Lower leg skin (tissue), 3 donors: ENCODE results near the gene STIL.

ENCODE experiments used
- POLR2A ChIP-seq, 2 donors: fragments of 450-650 bp; IDR thresholded peaks; one replicate each; pipeline ENCODE4 v1.6.1; 2016 to 2017; ENCODE audit warnings: antibody characterized with exemption in 2 of 2, mild to moderate bottlenecking in 1 of 2, moderate library complexity in 1 of 2
- TF ChIP-seq, protein P1 (sequence below), 3 donors: fragments of 450-650 bp; IDR thresholded peaks; one replicate each; pipeline ENCODE4 v1.5.1; 2016; ENCODE audit warnings: antibody characterized with exemption in 3 of 3, mild to moderate bottlenecking in 3 of 3, moderate library complexity in 2 of 3

DNA sequence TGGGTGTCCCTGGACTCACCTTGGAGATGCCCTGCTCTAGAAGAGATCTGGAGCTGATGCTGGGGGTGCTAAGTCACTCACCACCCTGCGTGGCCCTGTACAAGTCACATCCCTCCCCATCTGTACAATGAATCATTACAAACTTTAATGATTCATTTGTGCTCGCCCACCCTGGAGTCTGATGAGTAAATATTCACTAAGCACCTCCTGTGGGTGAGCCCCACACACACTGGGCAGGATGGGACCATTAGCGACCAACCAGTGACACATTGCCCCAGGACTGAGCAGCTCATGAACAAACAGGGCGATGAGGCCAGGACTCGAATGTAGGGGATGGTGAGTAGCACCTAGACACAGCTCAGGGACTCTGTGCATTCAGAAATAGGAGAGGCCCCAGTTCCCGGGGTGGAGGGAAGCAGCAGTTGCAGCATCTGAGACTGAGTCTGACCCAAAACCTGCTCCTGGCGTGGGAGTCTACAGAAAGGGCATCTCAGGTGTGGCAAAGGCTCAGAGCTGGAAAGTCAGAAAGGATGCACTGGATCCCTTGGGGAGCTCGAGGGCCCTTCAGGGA is 106.1 kb downstream of the STIL start:
- TF ChIP-seq, protein P1, sequence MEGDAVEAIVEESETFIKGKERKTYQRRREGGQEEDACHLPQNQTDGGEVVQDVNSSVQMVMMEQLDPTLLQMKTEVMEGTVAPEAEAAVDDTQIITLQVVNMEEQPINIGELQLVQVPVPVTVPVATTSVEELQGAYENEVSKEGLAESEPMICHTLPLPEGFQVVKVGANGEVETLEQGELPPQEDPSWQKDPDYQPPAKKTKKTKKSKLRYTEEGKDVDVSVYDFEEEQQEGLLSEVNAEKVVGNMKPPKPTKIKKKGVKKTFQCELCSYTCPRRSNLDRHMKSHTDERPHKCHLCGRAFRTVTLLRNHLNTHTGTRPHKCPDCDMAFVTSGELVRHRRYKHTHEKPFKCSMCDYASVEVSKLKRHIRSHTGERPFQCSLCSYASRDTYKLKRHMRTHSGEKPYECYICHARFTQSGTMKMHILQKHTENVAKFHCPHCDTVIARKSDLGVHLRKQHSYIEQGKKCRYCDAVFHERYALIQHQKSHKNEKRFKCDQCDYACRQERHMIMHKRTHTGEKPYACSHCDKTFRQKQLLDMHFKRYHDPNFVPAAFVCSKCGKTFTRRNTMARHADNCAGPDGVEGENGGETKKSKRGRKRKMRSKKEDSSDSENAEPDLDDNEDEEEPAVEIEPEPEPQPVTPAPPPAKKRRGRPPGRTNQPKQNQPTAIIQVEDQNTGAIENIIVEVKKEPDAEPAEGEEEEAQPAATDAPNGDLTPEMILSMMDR (IDR thresholded peaks at IDR 0.05) = no peak
- no peak for TF ChIP-seq POLR2A (IDR thresholded peaks at IDR 0.05)
